ENCODE measurements around the gene EMILIN2. TPM values are rescaled to one million over a fixed set of nuclear protein-coding genes. Genes with fewer than 3 reads are reported as not detected.

Gene EMILIN2
- total RNA-seq, 2 experiments from 2014 or later, result 3.2 to 3.3 TPM

GRCh38 chr18:2874765-2875164 is 28.0 kb downstream of the EMILIN2 start:
- H3K36me3 ChIP-seq (ENCODE audit: insufficient read depth, low read length), result no peaks in the 10 kb centered on the region
- H3K27ac Mint-ChIP-seq, result no peak overlapping the region
- H3K36me3 Mint-ChIP-seq (ENCODE audit: low read depth), result no peaks in the 10 kb centered on the region
- no peak overlapping the region for H3K4me3 ChIP-seq (ENCODE audit: low read length)
- no peak overlapping the region for H3K4me3 Mint-ChIP-seq
- no peaks in the 10 kb centered on the region for H3K27me3 Mint-ChIP-seq
- H3K4me1 Mint-ChIP-seq (ENCODE audit: low read depth), result no peaks in the 10 kb centered on the region
- ATAC-seq (ENCODE audit: poor library complexity) (no peak), DNase-seq (no peak)
- ChIA-PET CTCF (no interaction called here), POLR2A (no interaction called here)
- H3K4me1 ChIP-seq (ENCODE audit: insufficient read depth, low read length), result no peaks in the 10 kb centered on the region
- H3K9me3 ChIP-seq (ENCODE audit: control insufficient read depth in 1 of 2, insufficient read depth in 1 of 2, low read length in 2 of 2), result no peaks in the 10 kb centered on the region
- intact Hi-C loops (cut with DNase I, micrococcal nuclease), result no loop called here
- H3K27ac ChIP-seq (ENCODE audit: low read depth in 1 of 2, low read length in 2 of 2), result no peak overlapping the region
- no peak for TF ChIP-seq CTCF (IDR thresholded peaks at IDR 0.05)
- no peaks in the 10 kb centered on the region for H3K27me3 ChIP-seq (ENCODE audit: control insufficient read depth in 1 of 2, insufficient read depth in 2 of 2, low read length in 2 of 2)
- H3K9me3 Mint-ChIP-seq, result no peaks in the 10 kb centered on the region

DNA sequence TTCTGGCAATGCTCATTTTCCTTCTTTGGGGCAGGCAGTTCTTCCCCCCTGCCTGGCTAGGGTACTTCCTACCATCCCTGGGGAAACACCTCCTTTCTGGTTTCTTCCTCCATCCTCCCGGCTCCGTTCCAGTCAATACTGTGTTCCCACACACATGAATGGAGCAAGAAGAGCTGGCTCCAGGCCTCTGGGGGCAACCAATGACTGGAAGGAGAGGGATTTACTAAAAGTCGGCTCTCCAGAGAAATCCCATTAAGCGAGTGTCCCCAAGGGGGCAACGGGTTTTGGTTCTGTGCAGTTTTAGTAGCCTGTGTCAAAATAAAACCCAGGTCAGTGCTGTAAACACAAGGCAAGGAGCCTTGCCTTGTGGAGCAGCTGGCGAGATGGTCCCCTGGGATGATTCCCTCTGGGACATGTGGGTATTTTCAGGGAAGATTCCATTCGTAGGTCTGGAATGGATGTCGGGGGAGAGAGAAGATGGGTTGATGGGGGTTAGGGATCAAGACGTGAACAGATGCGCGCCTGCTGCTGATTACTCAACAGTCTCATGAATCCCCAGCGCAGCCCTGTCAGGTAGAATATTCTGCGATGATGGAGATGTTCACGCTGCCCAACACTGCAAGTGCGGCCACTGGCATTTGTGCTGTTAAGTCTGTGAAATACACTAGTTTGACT is 32.0 kb downstream of the EMILIN2 start:
- Mint-ChIP-seq H3K36me3 (ENCODE audit: low read depth) (no peaks in the 10 kb centered on the region), H3K27ac (no peak overlapping the region), H3K9me3 (no peaks in the 10 kb centered on the region), H3K4me3 (no peak overlapping the region), H3K27me3 (no peaks in the 10 kb centered on the region), H3K4me1 (ENCODE audit: low read depth) (peaks cover 24% of the 10 kb centered on the region)
- POLR2A ChIA-PET, result no interaction called here
- ATAC-seq (ENCODE audit: poor library complexity), result no peak
- peaks cover 37% of the 10 kb centered on the region for H3K4me1 ChIP-seq (ENCODE audit: insufficient read depth, low read length)
- no peak for TF ChIP-seq CTCF (IDR thresholded peaks at IDR 0.05)
- H3K9me3 ChIP-seq (ENCODE audit: control insufficient read depth in 1 of 2, insufficient read depth in 1 of 2, low read length in 2 of 2), result no peaks in the 10 kb centered on the region
- CTCF ChIA-PET, result no interaction called here
- H3K27me3 ChIP-seq (ENCODE audit: control insufficient read depth in 1 of 2, insufficient read depth in 2 of 2, low read length in 2 of 2), result no peaks in the 10 kb centered on the region
- no peak for DNase-seq
- no peaks in the 10 kb centered on the region for H3K36me3 ChIP-seq (ENCODE audit: insufficient read depth, low read length)
- no peak overlapping the region for H3K27ac ChIP-seq (ENCODE audit: low read depth in 1 of 2, low read length in 2 of 2)
- intact Hi-C loops (cut with DNase I, micrococcal nuclease), result no loop called here
- no peak overlapping the region for H3K4me3 ChIP-seq (ENCODE audit: low read length)

- peaks cover 48% of the 10 kb centered on the region for H3K4me1 ChIP-seq (ENCODE audit: insufficient read depth, low read length)
- DNase-seq, result no peak
- Mint-ChIP-seq H3K36me3 (ENCODE audit: low read depth) (no peaks in the 10 kb centered on the region), H3K4me3 (no peak overlapping the region), H3K27ac (no peak overlapping the region), H3K9me3 (no peaks in the 10 kb centered on the region), H3K4me1 (ENCODE audit: low read depth) (peaks cover 26% of the 10 kb centered on the region), H3K27me3 (no peaks in the 10 kb centered on the region)
- POLR2A ChIA-PET, result no interaction called here
- TF ChIP-seq CTCF (IDR thresholded peaks at IDR 0.05), result no peak
- H3K27ac ChIP-seq (ENCODE audit: low read depth in 1 of 2, low read length in 2 of 2), result no peak overlapping the region
- no peak overlapping the region for H3K4me3 ChIP-seq (ENCODE audit: low read length)
- ATAC-seq (ENCODE audit: poor library complexity), result no peak
- intact Hi-C loops (cut with DNase I, micrococcal nuclease), result loop anchor here in 1 of 2 experiments (10.0 kb wide), 1 partner anchor 65 kb away; no protein-coding TSS in a partner anchor
- CTCF ChIA-PET, result no interaction called here
- H3K27me3 ChIP-seq (ENCODE audit: control insufficient read depth in 1 of 2, insufficient read depth in 2 of 2, low read length in 2 of 2), result no peaks in the 10 kb centered on the region
- no peaks in the 10 kb centered on the region for H3K36me3 ChIP-seq (ENCODE audit: insufficient read depth, low read length)
- no peaks in the 10 kb centered on the region for H3K9me3 ChIP-seq (ENCODE audit: control insufficient read depth in 1 of 2, insufficient read depth in 1 of 2, low read length in 2 of 2)
Measured at GRCh38 chr18:2879889-2880288, 33.1 kb downstream of the EMILIN2 start.
